ENCODE measurements around the gene RNF217. TPM values are rescaled to one million over a fixed set of nuclear protein-coding genes. Genes with fewer than 3 reads are reported as not detected.

Gene RNF217
- total RNA-seq, 1 experiment from 2014 or later, result 37.7 TPM

- CTCF ChIA-PET, result no interaction called here
- intact Hi-C loops (cut with micrococcal nuclease; ENCODE audit: unreplicated experiment), result no loop called here
Observed at GRCh38 chr6:125132058-125132457, 169.8 kb downstream of the RNF217 start.

DNA sequence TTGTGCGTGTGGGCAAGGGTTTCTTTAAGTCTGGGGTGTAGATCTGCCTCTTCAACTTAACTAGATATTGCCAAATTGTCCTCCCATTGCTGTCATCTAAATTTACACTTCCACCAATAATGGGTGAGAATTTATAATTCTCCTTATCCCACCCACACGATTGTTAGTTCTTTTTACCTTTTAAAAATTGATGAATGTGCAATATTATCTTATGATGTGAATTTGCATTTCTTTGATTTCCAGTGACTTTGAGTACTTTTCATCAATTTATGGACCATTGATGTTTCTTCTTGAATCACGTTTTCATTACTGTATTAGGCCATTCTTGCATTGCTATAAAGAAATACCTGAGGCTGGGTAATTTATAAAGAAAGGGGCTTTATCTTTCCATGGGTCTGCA lies 174.1 kb downstream of the RNF217 start:
- BruUV-seq (replicated peaks), result no TSS peak
- in situ Hi-C loops (cut with HindIII; ENCODE audit: low pct_unique_long_range_greater_than_20kb, low sequenced_read_pairs) (no loop called here), intact Hi-C loops (cut with micrococcal nuclease; ENCODE audit: unreplicated experiment) (no loop called here)
- ChIA-PET CTCF (no interaction called here), POLR2A (no interaction called here)
- Histone ChIP-seq H3K27me3 (ENCODE audit: control insufficient read depth, insufficient read depth, low read length) (no peaks in the 10 kb centered on the region), H3K4me3 (ENCODE audit: low read depth in 2 of 2, low read length in 2 of 2) (no peak overlapping the region), H3K36me3 (ENCODE audit: control insufficient read depth, insufficient read depth, low read length) (no peaks in the 10 kb centered on the region), H3K9me3 (ENCODE audit: control insufficient read depth, insufficient read depth, low read depth, low read length) (no peaks in the 10 kb centered on the region), H3K27ac (ENCODE audit: low read length) (no peak overlapping the region), H3K4me1 (ENCODE audit: control insufficient read depth, insufficient read depth, low read length) (no peaks in the 10 kb centered on the region)
- DNase-seq (ENCODE audit: low read depth, low spot score) (no peak), ATAC-seq (no peak)
- TF ChIP-seq REST (IDR thresholded peaks at IDR 0.05; ENCODE audit: insufficient read depth in 1 of 2, low read depth in 2 of 2, low read length in 1 of 2) (no peak), SIN3A (IDR thresholded peaks at IDR 0.05; ENCODE audit: borderline replicate concordance, insufficient read depth, low read depth, low read length) (no peak), POLR2AphosphoS5 (IDR thresholded peaks at IDR 0.05; ENCODE audit: low read depth, low read length) (no peak), TCF7L2 (IDR thresholded peaks at IDR 0.05; ENCODE audit: low read depth, low read length) (no peak)
- TF ChIP-seq, protein P1, sequence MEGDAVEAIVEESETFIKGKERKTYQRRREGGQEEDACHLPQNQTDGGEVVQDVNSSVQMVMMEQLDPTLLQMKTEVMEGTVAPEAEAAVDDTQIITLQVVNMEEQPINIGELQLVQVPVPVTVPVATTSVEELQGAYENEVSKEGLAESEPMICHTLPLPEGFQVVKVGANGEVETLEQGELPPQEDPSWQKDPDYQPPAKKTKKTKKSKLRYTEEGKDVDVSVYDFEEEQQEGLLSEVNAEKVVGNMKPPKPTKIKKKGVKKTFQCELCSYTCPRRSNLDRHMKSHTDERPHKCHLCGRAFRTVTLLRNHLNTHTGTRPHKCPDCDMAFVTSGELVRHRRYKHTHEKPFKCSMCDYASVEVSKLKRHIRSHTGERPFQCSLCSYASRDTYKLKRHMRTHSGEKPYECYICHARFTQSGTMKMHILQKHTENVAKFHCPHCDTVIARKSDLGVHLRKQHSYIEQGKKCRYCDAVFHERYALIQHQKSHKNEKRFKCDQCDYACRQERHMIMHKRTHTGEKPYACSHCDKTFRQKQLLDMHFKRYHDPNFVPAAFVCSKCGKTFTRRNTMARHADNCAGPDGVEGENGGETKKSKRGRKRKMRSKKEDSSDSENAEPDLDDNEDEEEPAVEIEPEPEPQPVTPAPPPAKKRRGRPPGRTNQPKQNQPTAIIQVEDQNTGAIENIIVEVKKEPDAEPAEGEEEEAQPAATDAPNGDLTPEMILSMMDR (IDR thresholded peaks at IDR 0.05), result no peak

More at GRCh38 chr6:125132058-125132457, 169.8 kb downstream of the RNF217 start:
- Histone ChIP-seq H3K27me3 (ENCODE audit: control insufficient read depth, insufficient read depth, low read length) (no peaks in the 10 kb centered on the region; the same call in 1 of the 2 replicates), H3K36me3 (ENCODE audit: control insufficient read depth, insufficient read depth, low read length) (no peaks in the 10 kb centered on the region), H3K4me3 (ENCODE audit: low read depth in 2 of 2, low read length in 2 of 2) (no peak overlapping the region), H3K9me3 (ENCODE audit: control insufficient read depth, insufficient read depth, low read depth, low read length) (no peaks in the 10 kb centered on the region), H3K27ac (ENCODE audit: low read length) (no peak overlapping the region), H3K4me1 (ENCODE audit: control insufficient read depth, insufficient read depth, low read length) (no peaks in the 10 kb centered on the region)
- ATAC-seq (no peak), DNase-seq (ENCODE audit: low read depth, low spot score) (no peak)
- in situ Hi-C loops (cut with HindIII; ENCODE audit: low pct_unique_long_range_greater_than_20kb, low sequenced_read_pairs), result no loop called here
- BruUV-seq (replicated peaks), result no TSS peak
- POLR2A ChIA-PET, result no interaction called here
- TF ChIP-seq TCF7L2 (IDR thresholded peaks at IDR 0.05; ENCODE audit: low read depth, low read length) (no peak), SIN3A (IDR thresholded peaks at IDR 0.05; ENCODE audit: borderline replicate concordance, insufficient read depth, low read depth, low read length) (no peak), POLR2AphosphoS5 (IDR thresholded peaks at IDR 0.05; ENCODE audit: low read depth, low read length) (no peak), REST (IDR thresholded peaks at IDR 0.05; ENCODE audit: insufficient read depth in 1 of 2, low read depth in 2 of 2, low read length in 1 of 2) (no peak)
- TF ChIP-seq, protein P1 (IDR thresholded peaks at IDR 0.05), result no peak
